DMS79 treated with DMSO at 0.1 percent for 48 hours (cell line): ENCODE results near the gene SLC25A42.
"Not testable (repeated sequence)": the region's sequence is repeated elsewhere in the genome, so short reads cannot be mapped to it uniquely, and the experiment has no call there.

Experiments used
- DNase-seq: peaks from one replicate; lab custom pipeline; 2025; lab: John Stamatoyannopoulos, UW

Gene SLC25A42

DNA sequence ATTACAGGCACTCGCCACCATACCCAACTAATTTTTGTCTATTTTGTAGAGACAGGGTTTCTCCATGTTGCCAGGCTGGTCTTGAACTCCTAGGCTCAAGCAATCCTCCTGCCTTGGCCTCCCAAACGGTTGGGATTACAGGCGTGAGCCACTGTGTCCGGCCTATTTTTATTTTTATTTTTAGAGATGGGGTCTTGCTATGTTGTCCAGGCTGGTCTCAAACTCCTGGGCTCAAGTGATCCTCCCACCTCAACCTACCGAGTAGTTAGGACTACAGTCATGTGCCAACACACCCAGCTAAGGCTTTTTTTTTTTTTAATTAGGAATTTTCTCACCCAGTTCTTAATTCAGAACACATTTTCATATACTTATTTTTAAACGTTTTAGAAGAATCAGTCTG, 71.9 kb downstream of the SLC25A42 start:
- not testable (repeated sequence) for DNase-seq

- DNase-seq: peak; percentile 7
Measured at GRCh38 chr19:19137556-19138108, 73.8 kb downstream of the SLC25A42 start.

- DNase-seq: peak; percentile 94
Measured at GRCh38 chr19:19138109-19138981, 74.6 kb downstream of the SLC25A42 start, which contains the start of gene TMEM161A. TMEM161A (minus strand) TSS chr19:19138478; CDS start chr19:19138428, 50 bp downstream.

DNA sequence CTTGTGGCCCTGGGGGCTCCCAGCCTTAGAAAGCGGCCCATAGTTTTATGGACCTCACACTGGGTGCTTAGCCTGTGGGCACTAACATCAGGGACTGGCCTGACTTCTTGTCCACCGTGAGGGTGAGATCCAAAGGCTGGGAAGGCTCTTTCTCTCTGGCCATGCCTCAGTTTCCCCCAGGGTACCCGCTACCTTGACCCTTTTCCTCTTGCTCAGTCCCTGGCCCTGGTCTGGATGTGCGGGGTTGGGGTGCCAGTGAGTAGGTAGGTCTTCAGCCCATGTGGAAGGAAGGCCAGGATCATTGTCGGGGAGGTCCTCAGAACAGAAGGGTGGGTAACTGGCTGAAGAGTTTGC, 76.1 kb downstream of the SLC25A42 start:
- no peak for DNase-seq

DNA sequence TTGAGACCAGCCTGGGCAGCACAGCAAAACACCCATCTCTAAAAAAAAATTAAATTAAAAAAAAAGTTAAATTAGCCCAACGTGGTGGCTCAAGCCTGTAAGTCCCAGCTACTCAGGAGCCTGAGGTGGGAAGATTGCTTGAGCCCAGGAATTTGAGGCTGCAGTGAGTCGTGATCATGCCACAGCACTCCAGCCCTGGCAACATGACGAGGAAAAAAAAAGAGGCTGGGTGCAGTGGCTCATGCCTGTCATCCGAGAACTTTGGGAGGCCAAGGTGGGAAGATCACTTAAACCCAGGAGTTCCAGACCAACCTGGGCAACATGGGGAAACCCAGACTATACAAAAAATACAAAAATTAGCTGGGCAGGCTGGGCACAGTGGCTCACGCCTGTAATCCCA, 76.7 kb downstream of the SLC25A42 start:
- DNase-seq: no peak

GRCh38 chr19:19142347-19142746, 78.6 kb downstream of the SLC25A42 start:
- DNase-seq: no peak

GRCh38 chr19:19145281-19145680, 81.5 kb downstream of the SLC25A42 start:
- DNase-seq: no peak

- DNase-seq: peak; percentile 41
Measured at GRCh38 chr19:19145684-19146608, 82.2 kb downstream of the SLC25A42 start.

DNA sequence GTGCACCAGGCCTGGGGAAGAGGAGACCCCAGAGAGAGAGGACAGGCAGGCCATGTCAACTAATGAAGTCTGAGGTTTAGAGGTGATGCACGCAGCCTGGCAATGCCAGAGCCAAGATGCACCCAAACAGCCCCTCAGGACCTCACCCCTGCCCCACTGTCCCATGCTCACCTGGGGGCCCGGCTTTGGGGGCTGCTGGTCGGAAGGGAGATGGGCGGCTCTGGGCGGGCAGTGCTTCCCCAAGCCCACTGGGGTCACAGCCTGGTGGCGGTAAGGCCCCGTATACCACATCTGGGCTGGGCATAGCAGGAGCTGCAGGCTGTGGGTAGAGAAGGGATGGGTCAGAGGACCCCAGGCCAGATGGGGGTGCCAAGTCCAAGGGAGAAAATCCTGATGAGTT, 83.1 kb downstream of the SLC25A42 start:
- DNase-seq: no peak

DNA sequence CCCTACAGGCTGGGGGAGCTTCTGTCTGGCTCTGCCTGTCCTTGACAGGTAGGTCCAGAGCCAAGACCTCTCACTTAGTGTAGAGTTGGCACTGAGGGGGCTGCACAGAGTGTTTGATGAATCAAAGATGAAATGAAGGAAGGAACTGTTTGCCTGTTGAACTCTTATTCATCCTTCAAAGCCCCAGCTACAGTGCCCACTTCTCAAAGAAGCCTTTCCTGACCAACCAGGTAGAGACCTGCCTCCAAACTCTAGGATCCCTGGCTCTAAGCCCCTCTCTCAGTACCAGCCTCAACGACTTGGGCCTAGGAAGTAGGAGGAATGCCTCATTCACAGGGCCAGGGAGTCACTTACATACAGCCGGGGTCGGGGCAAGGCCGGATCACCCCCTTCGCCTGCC, 83.5 kb downstream of the SLC25A42 start:
- no peak for DNase-seq

DNA sequence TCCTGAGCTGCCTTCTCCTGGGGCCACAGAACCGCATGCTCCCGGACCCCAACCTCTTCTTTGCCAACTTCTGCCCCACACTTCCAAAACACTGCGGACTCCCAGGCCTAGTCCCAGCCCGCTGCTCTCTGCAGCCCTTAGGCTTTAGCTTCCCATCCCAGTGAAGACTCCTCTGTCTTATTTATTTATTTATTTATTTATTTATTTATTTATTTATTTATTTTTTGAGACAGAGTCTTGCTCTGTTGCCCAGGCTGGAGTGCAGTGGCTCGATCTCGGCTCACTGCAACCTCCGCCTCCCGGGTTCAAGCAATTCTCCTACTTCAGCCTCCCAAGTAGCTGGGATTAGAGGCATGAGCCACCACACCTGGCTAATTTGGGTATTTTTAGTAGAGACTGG, 84.7 kb downstream of the SLC25A42 start:
- DNase-seq: not testable (repeated sequence)

- DNase-seq: no peak
Measured at GRCh38 chr19:19149435-19149834, 85.6 kb downstream of the SLC25A42 start.

GRCh38 chr19:19151418-19151817, 87.6 kb downstream of the SLC25A42 start:
- DNase-seq: no peak

- DNase-seq: no peak
Measured at GRCh38 chr19:19152668-19153384, 89.0 kb downstream of the SLC25A42 start.

GRCh38 chr19:19154768-19155494, 91.1 kb downstream of the SLC25A42 start:
- DNase-seq: no peak

- no peak for DNase-seq
Measured at GRCh38 chr19:19155495-19156219, 91.9 kb downstream of the SLC25A42 start.

DNA sequence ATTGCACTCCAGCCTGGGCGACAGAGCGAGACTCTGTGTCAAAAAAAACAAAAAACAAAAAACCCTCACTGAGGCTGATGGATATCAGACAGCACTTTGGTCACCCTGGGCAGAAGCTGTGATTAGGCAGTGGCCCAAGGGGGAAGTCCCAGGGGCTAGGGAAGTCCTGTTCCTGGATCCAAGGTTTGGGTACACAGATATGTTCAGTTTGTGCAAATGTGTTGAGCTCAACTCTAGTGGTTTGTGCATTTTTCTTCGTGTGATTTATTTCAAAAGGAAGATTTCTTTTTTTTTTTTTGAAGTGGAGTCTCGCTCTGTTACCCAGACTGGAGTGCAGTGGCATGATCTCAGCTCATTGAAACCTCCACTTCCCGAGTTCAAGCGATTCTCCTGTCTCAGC, 94.0 kb downstream of the SLC25A42 start:
- DNase-seq: no peak

GRCh38 chr19:19159534-19159933, 95.7 kb downstream of the SLC25A42 start:
- no peak for DNase-seq

- DNase-seq: no peak
Measured at GRCh38 chr19:19160461-19161035, 96.8 kb downstream of the SLC25A42 start.

DNA sequence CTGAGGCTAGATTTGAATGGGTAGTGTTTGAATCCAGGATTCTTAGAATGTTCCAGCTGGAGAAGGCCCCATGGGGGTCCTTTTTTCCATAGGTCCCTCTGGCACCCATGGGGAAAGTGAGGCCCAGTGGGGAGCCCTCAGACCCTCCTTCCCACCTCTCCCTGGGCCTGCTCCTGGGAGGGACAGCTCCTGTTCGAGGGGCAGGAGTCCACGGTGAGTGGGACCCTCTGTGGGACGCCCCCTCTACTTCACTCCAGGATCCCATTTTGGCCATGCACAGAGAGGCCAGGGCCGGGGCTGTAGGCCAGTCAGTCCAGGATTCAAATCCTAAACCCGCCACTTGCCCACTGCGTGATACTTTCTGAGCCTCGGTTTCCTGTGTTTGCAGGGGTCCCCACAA, 98.7 kb downstream of the SLC25A42 start:
- no peak for DNase-seq
